CD4-positive, alpha-beta T cell treated with Interleukin-2 at 100 ng/mL for 4 hours (primary cell): Measurements from ENCODE around the gene PTPRE.

Experiments
- DNase-seq: peaks from one replicate; pipeline ENCODE4 v3.0.0-alpha.2; 2020; ENCODE audit warnings: low spot score

The PTPRE gene

GRCh38 chr10:127926455-127926854 is 19.6 kb downstream of the PTPRE start:
- DNase-seq = no peak

- DNase-seq = no peak
Measured at GRCh38 chr10:127928021-127928806, 21.3 kb downstream of the PTPRE start.

- DNase-seq = no peak
Measured at GRCh38 chr10:127932521-127933270, 25.8 kb downstream of the PTPRE start.

GRCh38 chr10:127933271-127933670 is 26.4 kb downstream of the PTPRE start:
- no peak for DNase-seq

- no peak for DNase-seq
Measured at GRCh38 chr10:127934383-127934782, 27.5 kb downstream of the PTPRE start.

- DNase-seq = no peak
Measured at GRCh38 chr10:127935071-127935561, 28.2 kb downstream of the PTPRE start.

- DNase-seq = no peak
Measured at GRCh38 chr10:127937069-127937468, 30.2 kb downstream of the PTPRE start.

- DNase-seq = no peak
Measured at GRCh38 chr10:127937915-127938463, 31.1 kb downstream of the PTPRE start.

- no peak for DNase-seq
Measured at GRCh38 chr10:127939786-127940330, 33.0 kb downstream of the PTPRE start.

GRCh38 chr10:127940866-127941640 is 34.1 kb downstream of the PTPRE start:
- DNase-seq = no peak

- DNase-seq = no peak
Measured at GRCh38 chr10:127942811-127943210, 35.9 kb downstream of the PTPRE start.

GRCh38 chr10:127943336-127943910 is 36.5 kb downstream of the PTPRE start:
- DNase-seq = no peak

- no peak for DNase-seq
Measured at GRCh38 chr10:127944256-127944655, 37.4 kb downstream of the PTPRE start.

- peak; percentile 50 for DNase-seq
Measured at GRCh38 chr10:127945341-127945758, 38.4 kb downstream of the PTPRE start.

GRCh38 chr10:127945948-127946711 is 39.2 kb downstream of the PTPRE start:
- DNase-seq = no peak

- no peak for DNase-seq
Measured at GRCh38 chr10:127947211-127947610, 40.3 kb downstream of the PTPRE start.

- DNase-seq = no peak
Measured at GRCh38 chr10:127948791-127949190, 41.9 kb downstream of the PTPRE start.

GRCh38 chr10:127949831-127950230 is 42.9 kb downstream of the PTPRE start:
- no peak for DNase-seq

GRCh38 chr10:127951861-127952574 is 45.1 kb downstream of the PTPRE start:
- DNase-seq = no peak

GRCh38 chr10:127952575-127952869 is 45.6 kb downstream of the PTPRE start:
- DNase-seq = no peak
